IMR-90 (cell line): Measurements from ENCODE around the gene MINAR1. TPM values are rescaled to one million over a fixed set of nuclear protein-coding genes. Genes with fewer than 3 reads are reported as not detected.

Experiments used
- ATAC-seq: fragments of 200-7000 bp; cut with Tn5 transposase; 2 replicates; pipeline ENCODE4 v1.9.1; 2020; ENCODE audit warnings: low read depth, mild to moderate bottlenecking, moderate library complexity
- BruUV-seq: library from RNA; stranded (reverse); fragments of 400-500 nt; replicated peaks from 2 replicates; lab custom pipeline; 2021; lab: Mats Ljungman, UMichigan
- CTCF ChIA-PET: fragments of 300-600 bp; formaldehyde crosslinking; extraction: SDS; loops from one replicate; lab custom pipeline; 2021; ENCODE audit warnings: antibody characterized with exemption; lab: Yijun Ruan, JAX
- POLR2A ChIA-PET: fragments of 300-600 bp; sonication (Branson Sonifier 250); formaldehyde crosslinking; loops from one replicate; lab custom pipeline; 2022; ENCODE audit warnings: antibody characterized with exemption; ENCODE audit not compliant: unreplicated experiment; lab: Charles Lee
- DNase-seq: peaks from one replicate; pipeline ENCODE4 v3.0.0; 2013
- H2AFZ ChIP-seq: replicated peaks from 2 replicates; pipeline ENCODE3; 2013; ENCODE audit warnings: low read length, mild to moderate bottlenecking; ENCODE audit not compliant: poor library complexity
- H2AK5ac ChIP-seq: 2 replicates; pipeline ENCODE4 v1.6.1; 2013; ENCODE audit warnings: low read depth, low read length, inconsistent platforms
- H2AK9ac ChIP-seq: replicated peaks from 2 replicates; pipeline ENCODE3; 2013; ENCODE audit warnings: mild to moderate bottlenecking, low read depth, low read length, moderate library complexity; ENCODE audit not compliant: poor library complexity
- H2BK120ac ChIP-seq: 2 replicates; pipeline ENCODE4 v1.6.1; 2013; ENCODE audit warnings: low read depth, low read length, inconsistent platforms
- H2BK15ac ChIP-seq: 3 replicates; pipeline ENCODE4 v1.6.1; 2013; ENCODE audit warnings: low read depth, low read length, inconsistent platforms
- H2BK20ac ChIP-seq: 2 replicates; pipeline ENCODE4 v1.6.1; 2013; ENCODE audit warnings: low read depth, mild to moderate bottlenecking, inconsistent platforms, low read length, moderate library complexity
- H2BK5ac ChIP-seq: 2 replicates; pipeline ENCODE4 v1.6.1; 2013; ENCODE audit warnings: mild to moderate bottlenecking, low read depth, low read length, inconsistent platforms; ENCODE audit not compliant: poor library complexity, severe bottlenecking
- H3K14ac ChIP-seq: replicated peaks from 2 replicates; pipeline ENCODE4 v1.6.1; 2013; ENCODE audit warnings: low read depth, low read length, inconsistent platforms
- H3K18ac ChIP-seq: 2 replicates; pipeline ENCODE4 v1.6.1; 2013; ENCODE audit warnings: low read depth, low read length, control low read depth
- H3K23ac ChIP-seq: 2 replicates; pipeline ENCODE4 v1.6.1; 2013; ENCODE audit warnings: low read depth, low read length, inconsistent platforms
- H3K27ac ChIP-seq: 2 replicates; pipeline ENCODE4 v1.5.1; 2013; ENCODE audit warnings: mild to moderate bottlenecking, control low read depth, low read length; ENCODE audit not compliant: insufficient read depth
- H3K27me3 ChIP-seq: 2 replicates; pipeline ENCODE4 v1.6.1; 2013; ENCODE audit warnings: low read length; ENCODE audit not compliant: control insufficient read depth, insufficient read depth
- H3K36me3 ChIP-seq: 2 replicates; pipeline ENCODE4 v1.6.1; 2013; ENCODE audit warnings: low read length, mixed read lengths; ENCODE audit not compliant: control insufficient read depth, insufficient read depth
- H3K4ac ChIP-seq: 2 replicates; pipeline ENCODE4 v1.6.1; 2013; ENCODE audit warnings: low read depth, low read length, inconsistent platforms
- H3K4me1 ChIP-seq: 2 replicates; pipeline ENCODE4 v1.6.1; 2013; ENCODE audit warnings: low read length, mixed read lengths; ENCODE audit not compliant: control insufficient read depth, insufficient read depth
- H3K4me2 ChIP-seq: 2 replicates; pipeline ENCODE4 v1.6.1; 2013; ENCODE audit warnings: low read depth, mild to moderate bottlenecking, control low read depth, low read length, moderate library complexity
- H3K4me3 ChIP-seq: 2 replicates; pipeline ENCODE4 v1.5.1; 2013; ENCODE audit warnings: low read depth, mild to moderate bottlenecking, control low read depth, low read length, moderate library complexity; ENCODE audit not compliant: insufficient read depth
- H3K56ac ChIP-seq: 2 replicates; pipeline ENCODE4 v1.6.1; 2013; ENCODE audit warnings: low read length, inconsistent platforms; ENCODE audit not compliant: insufficient read depth; ENCODE audit errors: extremely low read depth
- H3K79me1 ChIP-seq, 2 experiments: 2 replicates each; pipeline ENCODE4 v1.6.1; 2013; ENCODE audit warnings: low read length in 2 of 2, inconsistent platforms in 1 of 2, low read depth in 1 of 2
- H3K9ac ChIP-seq: 2 replicates; pipeline ENCODE4 v1.6.1; 2013; ENCODE audit warnings: low read depth, low read length, control low read depth
- H3K9me1 ChIP-seq: 2 replicates; pipeline ENCODE4 v1.6.1; 2013; ENCODE audit warnings: low read length, inconsistent platforms; ENCODE audit not compliant: insufficient read depth
- H3K9me3 ChIP-seq: 2 replicates; pipeline ENCODE4 v1.6.1; 2013; ENCODE audit warnings: low read length; ENCODE audit not compliant: control insufficient read depth, insufficient read depth
- H4K20me1 ChIP-seq: 2 replicates; pipeline ENCODE4 v1.6.1; 2013; ENCODE audit warnings: low read length, inconsistent platforms; ENCODE audit not compliant: insufficient read depth
- H4K5ac ChIP-seq: 2 replicates; pipeline ENCODE4 v1.6.1; 2013; ENCODE audit warnings: mild to moderate bottlenecking, low read depth, low read length, control low read depth
- H4K8ac ChIP-seq, 2 experiments: 2 replicates each; pipeline ENCODE4 v1.6.1; 2013; ENCODE audit warnings: low read depth in 2 of 2, low read length in 2 of 2, control low read depth in 1 of 2, inconsistent platforms in 1 of 2
- H4K91ac ChIP-seq: 2 replicates; pipeline ENCODE4 v1.6.1; 2013; ENCODE audit warnings: low read depth, low read length, inconsistent platforms; ENCODE audit not compliant: insufficient read depth
- CEBPB ChIP-seq: IDR thresholded peaks from 2 replicates; pipeline ENCODE4 v1.6.1; 2012; ENCODE audit warnings: low read depth, low read length, improper control_type of control experiment
- CHD1 ChIP-seq: IDR thresholded peaks from 2 replicates; pipeline ENCODE4 v1.6.1; 2012; ENCODE audit warnings: low read depth, low read length, improper control_type of control experiment
- MAFK ChIP-seq: IDR thresholded peaks from 2 replicates; pipeline ENCODE4 v1.6.1; 2012; ENCODE audit warnings: low read depth, low read length, improper control_type of control experiment
- MAZ ChIP-seq: IDR thresholded peaks from 2 replicates; pipeline ENCODE4 v1.6.1; 2012; ENCODE audit warnings: low read depth, mild to moderate bottlenecking, low read length, improper control_type of control experiment, moderate library complexity, borderline replicate concordance
- MXI1 ChIP-seq: IDR thresholded peaks from 2 replicates; pipeline ENCODE4 v1.6.1; 2012; ENCODE audit warnings: low read depth, mild to moderate bottlenecking, low read length, moderate library complexity, borderline replicate concordance
- RAD21 ChIP-seq: IDR thresholded peaks from 2 replicates; pipeline ENCODE4 v1.6.1; 2012; ENCODE audit warnings: low read length, improper control_type of control experiment
- RCOR1 ChIP-seq: IDR thresholded peaks from 2 replicates; pipeline ENCODE4 v1.6.1; 2012; ENCODE audit warnings: mild to moderate bottlenecking, low read length, improper control_type of control experiment; ENCODE audit not compliant: insufficient replicate concordance
- SMC3 ChIP-seq: fragments of 150-350 bp; IDR thresholded peaks from 2 replicates; pipeline ENCODE4 v1.6.1; 2016; ENCODE audit warnings: low read depth, mild to moderate bottlenecking, antibody characterized with exemption, low read length, moderate library complexity
- WGBS, 2 experiments: methylation state at CpG; one replicate each; pipeline versions ENCODE4 v1.1.5 to v1.1.7; 2013; ENCODE audit warnings: missing lambda C conversion rate in 2 of 2; ENCODE audit not compliant: insufficient read length in 1 of 2; ENCODE audit errors: extremely low coverage in 2 of 2; 5-methylcytosine and 5-hydroxymethylcytosine counted together
- dilution Hi-C: fragments of 300-500 bp; cut with HindIII; formaldehyde crosslinking; loops from one replicate; pipeline ENCODE4 v1.14.3; 2018; ENCODE audit warnings: low sequenced_read_pairs; ENCODE audit not compliant: unreplicated experiment
- in situ Hi-C: fragments of 300-500 bp; cut with MboI; formaldehyde crosslinking; loops from 3 replicates; pipeline ENCODE4 v1.14.3; 2019; ENCODE audit warnings: low sequenced_read_pairs, inconsistent platforms, mixed read lengths
- intact Hi-C: fragments of 100-400 bp; cut with micrococcal nuclease; formaldehyde crosslinking; loops from 2 replicates; pipeline ENCODE4 v1.10.0; 2022
- polyA plus RNA-seq, 3 experiments: library from polyadenylated mRNA; depleted of rRNA; stranded (reverse); fragments of >200 nt; gene quantifications; 2 replicates each; pipeline ENCODE4 v1.2.3, GENCODE V29; 2012; ENCODE audit warnings: low replicate concordance in 1 of 3
- total RNA-seq: library from RNA; depleted of rRNA; stranded (reverse); fragments of >200 nt; gene quantifications from 2 replicates; pipeline ENCODE4 v1.2.3, GENCODE V29; 2012
- TF ChIP-seq, protein P1 (sequence below): fragments of 150-350 bp; IDR thresholded peaks from 2 replicates; pipeline ENCODE4 v1.6.1; 2016; ENCODE audit warnings: low read depth, mild to moderate bottlenecking, low read length, moderate library complexity, borderline replicate concordance
- TF ChIP-seq, protein P2 (sequence below): fragments of 150-350 bp; IDR thresholded peaks from 2 replicates; pipeline ENCODE4 v1.6.1; 2017; ENCODE audit warnings: mild to moderate bottlenecking, antibody characterized with exemption, low read length, low read depth

MINAR1 gene
- total and polyA plus RNA-seq, 2 of the 4 experiments (the other 2 are of a cell fraction): 0.65 to 1.6 TPM

- no peaks in the 10 kb centered on the region for H3K79me1 ChIP-seq
- CTCF ChIA-PET: no interaction called here
Measured at GRCh38 chr15:79406210-79406609, 25.9 kb upstream of the MINAR1 start.

More at GRCh38 chr15:79406210-79406609, 25.9 kb upstream of the MINAR1 start:
- Histone ChIP-seq H3K36me3 (no peaks in the 10 kb centered on the region), H4K91ac (no peak overlapping the region), H2BK20ac (no peak overlapping the region), H3K9me1 (no peaks in the 10 kb centered on the region), H4K5ac (no peak overlapping the region), H3K27ac (no peak overlapping the region), H2BK15ac (no peak overlapping the region), H3K4me2 (no peak overlapping the region), H2AK5ac (no peak overlapping the region), H3K56ac (no peak overlapping the region), H2BK120ac (no peak overlapping the region), H3K9ac (no peak overlapping the region), H3K4ac (no peak overlapping the region), H2AK9ac (no peak overlapping the region), H2AFZ (no peak overlapping the region), H3K4me1 (peaks cover 3% of the 10 kb centered on the region; the same call in 1 of the 2 replicates), H3K18ac (no peak overlapping the region), H2BK5ac (no peak overlapping the region), H3K23ac (no peak overlapping the region), H3K14ac (no peak overlapping the region), H3K9me3 (no peaks in the 10 kb centered on the region), H3K4me3 (no peak overlapping the region), H4K20me1 (no peaks in the 10 kb centered on the region), H3K27me3 (no peaks in the 10 kb centered on the region), H4K8ac (no peak overlapping the region)
- no TSS peak for BruUV-seq
- dilution Hi-C loops: no loop called here
- POLR2A ChIA-PET: no interaction called here
- TF ChIP-seq, protein P1, sequence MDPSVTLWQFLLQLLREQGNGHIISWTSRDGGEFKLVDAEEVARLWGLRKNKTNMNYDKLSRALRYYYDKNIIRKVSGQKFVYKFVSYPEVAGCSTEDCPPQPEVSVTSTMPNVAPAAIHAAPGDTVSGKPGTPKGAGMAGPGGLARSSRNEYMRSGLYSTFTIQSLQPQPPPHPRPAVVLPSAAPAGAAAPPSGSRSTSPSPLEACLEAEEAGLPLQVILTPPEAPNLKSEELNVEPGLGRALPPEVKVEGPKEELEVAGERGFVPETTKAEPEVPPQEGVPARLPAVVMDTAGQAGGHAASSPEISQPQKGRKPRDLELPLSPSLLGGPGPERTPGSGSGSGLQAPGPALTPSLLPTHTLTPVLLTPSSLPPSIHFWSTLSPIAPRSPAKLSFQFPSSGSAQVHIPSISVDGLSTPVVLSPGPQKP: no peak
- TF ChIP-seq MXI1 (no peak), RAD21 (no peak), CHD1 (no peak), MAFK (no peak), CEBPB (no peak), SMC3 (no peak), MAZ (no peak), RCOR1 (no peak)
- TF ChIP-seq, protein P2, sequence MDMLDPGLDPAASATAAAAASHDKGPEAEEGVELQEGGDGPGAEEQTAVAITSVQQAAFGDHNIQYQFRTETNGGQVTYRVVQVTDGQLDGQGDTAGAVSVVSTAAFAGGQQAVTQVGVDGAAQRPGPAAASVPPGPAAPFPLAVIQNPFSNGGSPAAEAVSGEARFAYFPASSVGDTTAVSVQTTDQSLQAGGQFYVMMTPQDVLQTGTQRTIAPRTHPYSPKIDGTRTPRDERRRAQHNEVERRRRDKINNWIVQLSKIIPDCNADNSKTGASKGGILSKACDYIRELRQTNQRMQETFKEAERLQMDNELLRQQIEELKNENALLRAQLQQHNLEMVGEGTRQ: no peak
- WGBS, 2 experiments: no CpG with 5 or more reads among the region's 3 CpGs
- no peak for ATAC-seq
- in situ Hi-C loops: no loop called here
- intact Hi-C loops: no loop called here
- no peak for DNase-seq
